IPS-15b (cell line): ENCODE results near the gene IGLL1.
"Not testable (repeated sequence)": the region's sequence is repeated elsewhere in the genome, so short reads cannot be mapped to it uniquely, and the experiment has no call there.

ENCODE experiments used
- H3K27me3 ChIP-seq: one replicate; pipeline ENCODE4 v1.6.1; 2013; ENCODE audit warnings: low read length; ENCODE audit not compliant: control insufficient read depth, insufficient read depth
- H3K36me3 ChIP-seq: one replicate; pipeline ENCODE4 v1.6.1; 2013; ENCODE audit warnings: low read length; ENCODE audit not compliant: control insufficient read depth, insufficient read depth
- H3K4me1 ChIP-seq: one replicate; pipeline ENCODE4 v1.6.1; 2013; ENCODE audit warnings: mild to moderate bottlenecking, low read length; ENCODE audit not compliant: control insufficient read depth, insufficient read depth
- H3K4me3 ChIP-seq: one replicate; pipeline ENCODE4 v1.5.1; 2013; ENCODE audit warnings: low read depth, low read length
- H3K9ac ChIP-seq: one replicate; pipeline ENCODE4 v1.6.1; 2013; ENCODE audit warnings: low read depth, mild to moderate bottlenecking, low read length
- H3K9me3 ChIP-seq: one replicate; pipeline ENCODE4 v1.6.1; 2013; ENCODE audit warnings: mild to moderate bottlenecking, low read length; ENCODE audit not compliant: control insufficient read depth, insufficient read depth

IGLL1 gene

DNA sequence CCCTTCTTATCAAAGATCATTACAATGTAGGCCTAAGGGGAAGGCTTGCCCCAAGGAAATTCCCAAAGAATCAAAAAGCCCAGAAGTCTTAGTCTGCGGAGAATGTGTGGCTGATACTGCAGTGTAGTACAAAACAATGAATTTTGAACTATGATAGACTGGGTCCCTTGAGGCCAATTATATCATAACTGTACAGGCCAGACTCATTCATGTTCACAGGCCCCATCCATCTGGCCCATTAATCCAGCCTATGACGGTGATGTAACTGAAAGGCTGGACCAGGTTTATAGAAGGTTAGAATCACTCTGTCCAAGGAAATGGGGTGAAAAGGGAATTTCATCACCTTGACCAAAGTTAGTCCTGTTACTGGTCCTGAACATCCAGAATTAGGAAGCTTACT, 35.2 kb downstream of the IGLL1 start:
- H3K9ac ChIP-seq: no peak overlapping the region
- H3K27me3 ChIP-seq: no peaks in the 10 kb centered on the region
- no peaks in the 10 kb centered on the region for H3K36me3 ChIP-seq
- H3K9me3 ChIP-seq: no peaks in the 10 kb centered on the region
- no peaks in the 10 kb centered on the region for H3K4me1 ChIP-seq
- H3K4me3 ChIP-seq: no peak overlapping the region

- H3K27me3 ChIP-seq, H3K4me1 ChIP-seq, H3K9ac ChIP-seq, H3K4me3 ChIP-seq, H3K9me3 ChIP-seq, H3K36me3 ChIP-seq: not testable (repeated sequence)
Measured at GRCh38 chr22:23543506-23544000, 36.5 kb downstream of the IGLL1 start.

DNA sequence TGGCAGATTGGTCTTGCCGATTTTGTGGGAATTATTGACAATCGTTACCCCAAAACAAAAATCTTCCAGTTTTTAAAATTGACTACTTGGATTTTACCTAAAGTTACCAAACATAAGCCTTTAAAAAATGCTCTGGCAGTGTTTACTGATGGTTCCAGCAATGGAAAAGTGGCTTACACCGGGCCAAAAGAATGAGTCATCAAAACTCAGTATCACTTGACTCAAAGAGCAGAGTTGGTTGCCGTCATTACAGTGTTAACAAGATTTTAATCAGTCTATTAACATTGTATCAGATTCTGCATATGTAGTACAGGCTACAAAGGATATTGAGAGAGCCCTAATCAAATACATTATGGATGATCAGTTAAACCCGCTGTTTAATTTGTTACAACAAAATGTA, 37.2 kb downstream of the IGLL1 start:
- H3K4me3 ChIP-seq: no peak overlapping the region
- H3K9me3 ChIP-seq: no peaks in the 10 kb centered on the region
- peaks cover 5% of the 10 kb centered on the region for H3K27me3 ChIP-seq
- H3K4me1 ChIP-seq: peaks cover 12% of the 10 kb centered on the region
- H3K9ac ChIP-seq: no peak overlapping the region
- no peaks in the 10 kb centered on the region for H3K36me3 ChIP-seq

DNA sequence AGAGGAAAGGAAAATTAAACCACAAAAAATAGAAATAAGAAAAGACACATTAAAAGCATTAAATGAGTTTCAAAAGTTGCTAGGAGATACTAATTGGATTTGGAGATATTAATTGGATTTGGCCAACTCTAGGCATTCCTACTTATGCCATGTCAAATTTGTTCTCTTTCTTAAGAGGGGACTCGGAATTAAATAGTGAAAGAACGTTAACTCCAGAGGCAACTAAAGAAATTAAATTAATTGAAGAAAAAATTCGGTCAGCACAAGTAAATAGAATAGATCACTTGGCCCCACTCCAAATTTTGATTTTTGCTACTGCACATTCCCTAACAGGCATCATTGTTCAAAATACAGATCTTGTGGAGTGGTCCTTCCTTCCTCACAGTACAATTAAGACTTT, 37.7 kb downstream of the IGLL1 start:
- H3K36me3 ChIP-seq, H3K9ac ChIP-seq, H3K4me3 ChIP-seq, H3K9me3 ChIP-seq, H3K27me3 ChIP-seq: not testable (repeated sequence)
- H3K4me1 ChIP-seq: peaks cover 15% of the 10 kb centered on the region

- H3K27me3 ChIP-seq, H3K9me3 ChIP-seq, H3K4me3 ChIP-seq, H3K36me3 ChIP-seq, H3K9ac ChIP-seq: not testable (repeated sequence)
- H3K4me1 ChIP-seq: peaks cover 20% of the 10 kb centered on the region
Measured at GRCh38 chr22:23541849-23542281, 38.2 kb downstream of the IGLL1 start.

- not testable (repeated sequence) for H3K9ac ChIP-seq, H3K9me3 ChIP-seq, H3K36me3 ChIP-seq, H3K4me3 ChIP-seq, H3K27me3 ChIP-seq
- H3K4me1 ChIP-seq: peaks cover 22% of the 10 kb centered on the region
Measured at GRCh38 chr22:23540837-23541236, 39.3 kb downstream of the IGLL1 start.

DNA sequence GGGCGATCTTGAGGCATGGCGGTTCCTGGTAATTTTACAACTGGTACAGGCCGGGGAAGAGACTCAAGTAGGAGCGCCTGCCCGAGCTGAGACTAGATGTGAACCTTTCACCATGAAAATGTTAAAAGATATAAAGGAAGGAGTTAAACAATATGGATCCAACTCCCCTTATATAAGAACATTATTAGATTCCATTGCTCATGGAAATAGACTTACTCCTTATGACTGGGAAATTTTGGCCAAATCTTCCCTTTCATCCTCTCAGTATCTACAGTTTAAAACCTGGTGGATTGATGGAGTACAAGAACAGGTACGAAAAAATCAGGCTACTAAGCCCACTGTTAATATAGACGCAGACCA, 40.3 kb downstream of the IGLL1 start:
- H3K4me1 ChIP-seq: peaks cover 26% of the 10 kb centered on the region
- H3K9ac ChIP-seq, H3K36me3 ChIP-seq, H3K9me3 ChIP-seq, H3K4me3 ChIP-seq, H3K27me3 ChIP-seq: not testable (repeated sequence)

GRCh38 chr22:23539135-23539838, 40.8 kb downstream of the IGLL1 start:
- Histone ChIP-seq H3K4me3 (peak overlapping the region; percentile 30), H3K36me3 (no peaks in the 10 kb centered on the region), H3K9ac (no peak overlapping the region), H3K4me1 (peaks cover 30% of the 10 kb centered on the region), H3K27me3 (peaks cover 5% of the 10 kb centered on the region), H3K9me3 (no peaks in the 10 kb centered on the region)

GRCh38 chr22:23538696-23539030, 41.4 kb downstream of the IGLL1 start:
- H3K9me3 ChIP-seq, H3K4me3 ChIP-seq, H3K36me3 ChIP-seq, H3K27me3 ChIP-seq, H3K9ac ChIP-seq: not testable (repeated sequence)
- peaks cover 33% of the 10 kb centered on the region for H3K4me1 ChIP-seq

- H3K4me1 ChIP-seq: peaks cover 37% of the 10 kb centered on the region
- H3K9me3 ChIP-seq, H3K27me3 ChIP-seq, H3K36me3 ChIP-seq: not testable (repeated sequence)
- peak overlapping the region; percentile 13 for H3K9ac ChIP-seq
- H3K4me3 ChIP-seq: peak overlapping the region; percentile 12
Measured at GRCh38 chr22:23537830-23538695, 42.0 kb downstream of the IGLL1 start.

- H3K36me3 ChIP-seq: no peaks in the 10 kb centered on the region
- peak overlapping the region; percentile 76 for H3K9ac ChIP-seq
- H3K27me3 ChIP-seq: peaks cover 5% of the 10 kb centered on the region
- H3K4me1 ChIP-seq: peaks cover 40% of the 10 kb centered on the region
- H3K9me3 ChIP-seq: no peaks in the 10 kb centered on the region
- peak overlapping the region; percentile 37 for H3K4me3 ChIP-seq
Measured at GRCh38 chr22:23537416-23537815, 42.7 kb downstream of the IGLL1 start.

- H3K9me3 ChIP-seq: no peaks in the 10 kb centered on the region
- peak overlapping the region; percentile 37 for H3K4me3 ChIP-seq
- H3K27me3 ChIP-seq: peaks cover 5% of the 10 kb centered on the region
- peak overlapping the region; percentile 76 for H3K9ac ChIP-seq
- H3K36me3 ChIP-seq: no peaks in the 10 kb centered on the region
- H3K4me1 ChIP-seq: peaks cover 42% of the 10 kb centered on the region
Measured at GRCh38 chr22:23536821-23537345, 43.2 kb downstream of the IGLL1 start.
